H1 (cell line): ENCODE data around the gene ELANE. TPM values are rescaled to one million over a fixed set of nuclear protein-coding genes. Genes with fewer than 3 reads are reported as not detected.

ENCODE experiments used
- CTCF ChIA-PET: fragments of 300-600 bp; sonication (Branson Sonifier 250); formaldehyde crosslinking; loops from one replicate; lab custom pipeline; 2021; ENCODE audit not compliant: partially characterized antibody; lab: Charles Lee
- POLR2A ChIA-PET: fragments of 300-600 bp; sonication (Branson Sonifier 250); formaldehyde crosslinking; loops from one replicate; lab custom pipeline; 2021; ENCODE audit warnings: inconsistent platforms; ENCODE audit not compliant: partially characterized antibody; lab: Charles Lee
- DNase-seq, 2 experiments: peaks; one replicate each; pipeline versions ENCODE4 v3.0.0 to v3.0.0-alpha.2; 2010 to 2022; ENCODE audit warnings: low spot score in 2 of 2, low read depth in 1 of 2, mixed read lengths in 1 of 2
- FAIRE-seq: peaks from 2 replicates; lab custom pipeline; 2011; peaks lifted over from hg19 to GRCh38; lab: Jason Lieb, UNC
- H2AFZ ChIP-seq: 2 replicates; pipeline ENCODE4 v1.8.1; 2012; ENCODE audit warnings: low read length, inconsistent platforms
- H2AK5ac ChIP-seq: 2 replicates; pipeline ENCODE4 v1.6.1; 2013; ENCODE audit warnings: low read depth, low read length
- H2BK120ac ChIP-seq: replicated peaks from 2 replicates; pipeline ENCODE3; 2013; ENCODE audit warnings: low read depth, low read length, inconsistent platforms
- H2BK12ac ChIP-seq: 2 replicates; pipeline ENCODE4 v1.6.1; 2013; ENCODE audit warnings: low read depth, low read length
- H2BK15ac ChIP-seq: 2 replicates; pipeline ENCODE4 v1.6.1; 2013; ENCODE audit warnings: low read length
- H2BK20ac ChIP-seq: 2 replicates; pipeline ENCODE4 v1.6.1; 2013; ENCODE audit warnings: low read length
- H2BK5ac ChIP-seq: 2 replicates; pipeline ENCODE4 v1.6.1; 2013; ENCODE audit warnings: low read depth, low read length
- H3K14ac ChIP-seq: 2 replicates; pipeline ENCODE4 v1.6.1; 2013; ENCODE audit warnings: inconsistent platforms; ENCODE audit not compliant: insufficient read length
- H3K18ac ChIP-seq: 2 replicates; pipeline ENCODE4 v1.6.1; 2013; ENCODE audit warnings: low read length; ENCODE audit errors: extremely low read depth
- H3K23ac ChIP-seq: 2 replicates; pipeline ENCODE4 v1.6.1; 2013; ENCODE audit warnings: inconsistent platforms; ENCODE audit not compliant: insufficient read length
- H3K23me2 ChIP-seq: 2 replicates; pipeline ENCODE4 v1.6.1; 2013; ENCODE audit warnings: low read depth, low read length
- H3K27ac ChIP-seq: 2 replicates; pipeline ENCODE4 v1.6.1; 2011; ENCODE audit warnings: low read depth, low read length, inconsistent platforms
- H3K27me3 ChIP-seq, 4 experiments: replicated peaks in 1 of 4; 1 replicate in 1 of 4; 2 replicates in 3 of 4; pipeline versions ENCODE4 v1.6.1 to v1.8.1; 2011 to 2013; ENCODE audit warnings: low read length in 3 of 4, mild to moderate bottlenecking in 3 of 4, inconsistent platforms in 2 of 4, mixed read lengths in 2 of 4, moderate library complexity in 1 of 4; ENCODE audit not compliant: control insufficient read depth in 3 of 4, insufficient read depth in 3 of 4; ENCODE audit errors: extremely low read depth in 1 of 4
- H3K36me3 ChIP-seq, 4 experiments: 2 replicates each; pipeline versions ENCODE4 v1.6.1 to v1.8.1; 2011 to 2013; ENCODE audit warnings: mild to moderate bottlenecking in 4 of 4, low read length in 3 of 4, moderate library complexity in 2 of 4, control low read depth in 1 of 4, inconsistent platforms in 1 of 4; ENCODE audit not compliant: insufficient read depth in 4 of 4, control insufficient read depth in 2 of 4
- H3K4ac ChIP-seq: replicated peaks from 2 replicates; pipeline ENCODE3; 2013; ENCODE audit warnings: low read length, low read depth, mixed read lengths, inconsistent platforms; ENCODE audit not compliant: insufficient read length
- H3K4me1 ChIP-seq, 4 experiments: replicated peaks in 1 of 4; 1 replicate in 1 of 4; 2 replicates in 3 of 4; pipeline versions ENCODE4 v1.6.1 to v1.8.1; 2011 to 2013; ENCODE audit warnings: low read length in 3 of 4, inconsistent platforms in 2 of 4, mixed read lengths in 1 of 4; ENCODE audit not compliant: insufficient read depth in 4 of 4, control insufficient read depth in 3 of 4
- H3K4me2 ChIP-seq, 2 experiments: 2 replicates each; pipeline versions ENCODE4 v1.6.1 to v1.8.1; 2011 to 2013; ENCODE audit warnings: low read depth in 2 of 2, low read length in 2 of 2, control low read depth in 1 of 2, inconsistent platforms in 1 of 2, mild to moderate bottlenecking in 1 of 2; ENCODE audit not compliant: insufficient read depth in 1 of 2
- H3K4me3 ChIP-seq, 4 experiments: fragments of 200-600, 300-600 bp in 1 of 4; sonication (generic), shearing (Covaris generic), sonication (Bioruptor Twin) in 1 of 4; 2 replicates each; pipeline versions ENCODE4 v1.5.1 to v1.8.1; 2011 to 2016; ENCODE audit warnings: low read length in 4 of 4, low read depth in 3 of 4, control low read depth in 2 of 4, inconsistent platforms in 2 of 4, mild to moderate bottlenecking in 2 of 4, mixed read lengths in 1 of 4, moderate library complexity in 1 of 4; ENCODE audit not compliant: insufficient read depth in 2 of 4; ENCODE audit errors: extremely low read depth in 1 of 4
- H3K56ac ChIP-seq: replicated peaks from 2 replicates; pipeline ENCODE3; 2013; ENCODE audit warnings: low read depth, mild to moderate bottlenecking, mixed read lengths, low read length, inconsistent platforms; ENCODE audit not compliant: insufficient read length
- H3K79me1 ChIP-seq: 2 replicates; pipeline ENCODE4 v1.6.1; 2013; ENCODE audit warnings: low read depth, low read length, control low read depth
- H3K79me2 ChIP-seq, 2 experiments: 2 replicates each; pipeline versions ENCODE4 v1.6.1 to v1.8.1; 2012 to 2013; ENCODE audit warnings: low read length in 2 of 2, mild to moderate bottlenecking in 2 of 2, inconsistent platforms in 1 of 2; ENCODE audit not compliant: insufficient read depth in 2 of 2, control insufficient read depth in 1 of 2
- H3K9ac ChIP-seq, 4 experiments: replicated peaks in 1 of 4; 1 replicate in 1 of 4; 2 replicates in 3 of 4; pipeline versions ENCODE4 v1.6.1 to v1.8.1; 2011 to 2013; ENCODE audit warnings: low read depth in 3 of 4, low read length in 3 of 4, control low read depth in 2 of 4, mild to moderate bottlenecking in 2 of 4, moderate library complexity in 2 of 4, inconsistent platforms in 1 of 4; ENCODE audit errors: extremely low read depth in 1 of 4
- H3K9me3 ChIP-seq, 2 experiments: 2 replicates each; pipeline versions ENCODE4 v1.6.1 to v1.8.1; 2012 to 2013; ENCODE audit warnings: mild to moderate bottlenecking in 2 of 2, moderate library complexity in 2 of 2, control low read depth in 1 of 2, inconsistent platforms in 1 of 2, low read depth in 1 of 2, low read length in 1 of 2, mixed read lengths in 1 of 2; ENCODE audit not compliant: insufficient read depth in 2 of 2
- H4K20me1 ChIP-seq, 2 experiments: replicated peaks in 1 of 2; 2 replicates each; pipeline versions ENCODE3 to v1.8.1; 2011 to 2013; ENCODE audit warnings: inconsistent platforms in 2 of 2, low read length in 2 of 2, mild to moderate bottlenecking in 1 of 2; ENCODE audit not compliant: insufficient read depth in 2 of 2, control insufficient read depth in 1 of 2
- H4K5ac ChIP-seq: 2 replicates; pipeline ENCODE4 v1.6.1; 2013; ENCODE audit warnings: low read length, low read depth, mixed read lengths, inconsistent platforms; ENCODE audit not compliant: insufficient read length
- H4K8ac ChIP-seq: 2 replicates; pipeline ENCODE4 v1.8.0; 2013; ENCODE audit warnings: mild to moderate bottlenecking, moderate library complexity, low read length, inconsistent platforms; ENCODE audit not compliant: insufficient read depth; ENCODE audit errors: extremely low read depth
- H4K91ac ChIP-seq: replicated peaks from 2 replicates; pipeline ENCODE3; 2013; ENCODE audit warnings: low read length, mixed read lengths, inconsistent platforms; ENCODE audit not compliant: insufficient read length
- ATF3 ChIP-seq: IDR thresholded peaks from 2 replicates; pipeline ENCODE4 v1.6.1; 2011; ENCODE audit warnings: low read depth, mild to moderate bottlenecking, low read length; ENCODE audit not compliant: insufficient read depth
- BRCA1 ChIP-seq: IDR thresholded peaks from 2 replicates; pipeline ENCODE4 v1.6.1; 2012; ENCODE audit warnings: low read depth, low read length, improper control_type of control experiment
- CREB1 ChIP-seq: IDR thresholded peaks from 2 replicates; pipeline ENCODE4 v1.6.1; 2012; ENCODE audit warnings: inconsistent platforms
- GTF2F1 ChIP-seq: IDR thresholded peaks from 2 replicates; pipeline ENCODE4 v1.6.1; 2012; ENCODE audit warnings: low read depth, low read length, improper control_type of control experiment, borderline replicate concordance
- HDAC6 ChIP-seq: IDR thresholded peaks from one replicate; pipeline ENCODE4 v1.7.1; 2012; ENCODE audit warnings: low read depth, mild to moderate bottlenecking, inconsistent platforms, low read length, moderate library complexity
- JUN ChIP-seq: IDR thresholded peaks from 2 replicates; pipeline ENCODE4 v1.6.1; 2011; ENCODE audit warnings: low read depth, mild to moderate bottlenecking, improper control_type of control experiment, low read length
- KDM1A ChIP-seq: fragments of 200-600, 300-600 bp; sonication (generic); IDR thresholded peaks from 2 replicates; pipeline ENCODE4 v1.7.1; 2016; ENCODE audit warnings: mild to moderate bottlenecking, low read length, borderline replicate concordance
- PHF8 ChIP-seq: fragments of 200-600 bp; sonication (generic); conservative IDR thresholded peaks from 2 replicates; pipeline ENCODE4 v1.7.1; 2012; ENCODE audit warnings: low read depth, mild to moderate bottlenecking, inconsistent platforms, low read length, moderate library complexity
- POLR2A ChIP-seq, 2 experiments: IDR thresholded peaks; 1 replicate in 1 of 2; 2 replicates in 1 of 2; pipeline ENCODE4 v1.6.1; 2011; ENCODE audit warnings: low read depth in 2 of 2, low read length in 2 of 2, mild to moderate bottlenecking in 2 of 2; ENCODE audit errors: control extremely low read depth in 1 of 2
- RFX5 ChIP-seq: IDR thresholded peaks from 2 replicates; pipeline ENCODE4 v1.6.1; 2011; ENCODE audit warnings: low read depth, low read length, improper control_type of control experiment, borderline replicate concordance
- RXRA ChIP-seq: IDR thresholded peaks from 2 replicates; pipeline ENCODE4 v1.6.1; 2011; ENCODE audit warnings: low read depth, mild to moderate bottlenecking, low read length, moderate library complexity; ENCODE audit not compliant: insufficient read depth
- TAF1 ChIP-seq: IDR thresholded peaks from 2 replicates; pipeline ENCODE4 v1.6.1; 2011; ENCODE audit warnings: mild to moderate bottlenecking, low read depth, low read length
- TEAD4 ChIP-seq: IDR thresholded peaks from 2 replicates; pipeline ENCODE4 v1.6.1; 2012; ENCODE audit warnings: low read depth, low read length, inconsistent platforms, mixed read lengths
- ZNF274 ChIP-seq: IDR thresholded peaks from 2 replicates; pipeline ENCODE4 v1.7.0; 2012; ENCODE audit warnings: low read length, borderline replicate concordance; ENCODE audit errors: extremely low read depth
- WGBS, 2 experiments: shearing (Covaris generic) in 1 of 2; methylation state at CpG; one replicate each; pipeline versions ENCODE4 v1.1.6 to v1.1.7; 2013 to 2015; ENCODE audit warnings: low lambda C conversion rate in 2 of 2, mixed read lengths in 2 of 2, inconsistent platforms in 1 of 2, low coverage in 1 of 2, missing lambda C conversion rate in 1 of 2; ENCODE audit not compliant: insufficient replicate concordance in 2 of 2, insufficient coverage in 1 of 2, insufficient read length in 1 of 2; ENCODE audit errors: extremely low coverage in 1 of 2, missing lambda C conversion rate in 1 of 2; 5-methylcytosine and 5-hydroxymethylcytosine counted together
- polyA plus RNA-seq, 7 experiments: library from polyadenylated mRNA; depleted of rRNA in 3 of 7; stranded (reverse) in 5 of 7; unstranded in 2 of 7; fragments of >200 nt in 5 of 7; fragments of 200-250 nt in 2 of 7; gene quantifications; 1 replicate in 5 of 7; 2 replicates in 1 of 7; 4 replicates in 1 of 7; pipeline versions ENCODE4 v1.2.1 to v1.2.3, GENCODE V29; 2011 to 2013; ENCODE audit warnings: missing spikeins in 2 of 7, mixed read lengths in 2 of 7
- total RNA-seq: library from RNA; stranded (reverse); fragmentation: NEBNext Ultra II Directional; extraction: Animal tissue kit (Norgen Biotek cat#: 25700); gene quantifications from 2 replicates; pipeline ENCODE4 v1.2.1, GENCODE V29; 2021

ELANE gene
- total and polyA plus RNA-seq, 2 of the 8 experiments (the other 6 are each of a cell fraction or from before 2014, with no cell fraction given): not detected

GRCh38 chr19:903266-903797 is 51.2 kb downstream of the ELANE start:
- Histone ChIP-seq H3K79me2 (peaks cover 0 to 26% of the 10 kb centered on the region in 2 experiments; a peak in 2 of 4 replicates), H4K5ac (no peak overlapping the region), H3K14ac (no peak overlapping the region), H3K56ac (no peak overlapping the region), H2BK5ac (no peak overlapping the region), H3K27ac (no peak overlapping the region), H3K79me1 (peaks cover 7% of the 10 kb centered on the region), H3K4me3 (no peak overlapping the region), H3K4me2 (no peak overlapping the region), H3K23me2 (peaks cover 3% of the 10 kb centered on the region; the same call in 1 of the 2 replicates), H3K27me3 (no peaks in the 10 kb centered on the region), H2BK120ac (no peak overlapping the region), H2AK5ac (no peak overlapping the region), H2BK15ac (no peak overlapping the region), H3K4ac (no peak overlapping the region), H3K18ac (no peak overlapping the region), H4K20me1 (peaks cover 13 to 33% of the 10 kb centered on the region in 2 experiments), H2AFZ (no peak overlapping the region), H3K23ac (no peak overlapping the region), H2BK20ac (no peak overlapping the region), H3K36me3 (peaks cover 0 to 11% (median 2%) of the 10 kb centered on the region in 4 experiments; a peak in 2 of 8 replicates), H3K9me3 (no peaks in the 10 kb centered on the region), H4K91ac (no peak overlapping the region), H3K9ac (no peak overlapping the region), H2BK12ac (no peak overlapping the region), H3K4me1 (peaks cover 0 to 10% (median 4%) of the 10 kb centered on the region in 4 experiments; a peak in 4 of 7 replicates), H4K8ac (no peak overlapping the region)
- FAIRE-seq: no peak
- 91% methylated on average over 28 of the region's 32 CpGs; no CpG with 5 or more reads in 1 of the 2 experiments for WGBS, 2 experiments
- DNase-seq: no peak
- ChIA-PET CTCF (interaction anchor here (0.7 to 2.2 kb wide), 6 partner anchors 10 to 133 kb away, joined by 3 to 8 read pairs (median 5); partner anchors contain the start of genes KISS1R, MED16 and RNU6-9), POLR2A (interaction anchor here (0.6 to 1.4 kb wide), 8 partner anchors 8 to 124 kb away, joined by 3 to 5 read pairs (median 4); partner anchors contain the start of genes PTBP1 and WDR18)
- TF ChIP-seq JUN (no peak), TEAD4 (no peak), PHF8 (no peak), BRCA1 (no peak), ATF3 (no peak), HDAC6 (no peak), GTF2F1 (no peak), KDM1A (no peak), CREB1 (no peak), RXRA (no peak), ZNF274 (no peak), POLR2A (IDR thresholded peaks at IDR 0.05; ENCODE audit: control extremely low read depth in 1 of 2, low read depth in 2 of 2, low read length in 2 of 2) (no peak), TAF1 (no peak), RFX5 (no peak)
